ENCODE measurements around the gene SLC26A2. TPM values are rescaled to one million over a fixed set of nuclear protein-coding genes. Genes with fewer than 3 reads are reported as not detected.
"Not testable (repeated sequence)": the region's sequence is repeated elsewhere in the genome, so short reads cannot be mapped to it uniquely, and the experiment has no call there.

SLC26A2 gene
- total and polyA plus RNA-seq, 2 of the 8 experiments (the other 6 are each of a cell fraction or from before 2014, with no cell fraction given), result 3.7 to 11.4 TPM

DNA sequence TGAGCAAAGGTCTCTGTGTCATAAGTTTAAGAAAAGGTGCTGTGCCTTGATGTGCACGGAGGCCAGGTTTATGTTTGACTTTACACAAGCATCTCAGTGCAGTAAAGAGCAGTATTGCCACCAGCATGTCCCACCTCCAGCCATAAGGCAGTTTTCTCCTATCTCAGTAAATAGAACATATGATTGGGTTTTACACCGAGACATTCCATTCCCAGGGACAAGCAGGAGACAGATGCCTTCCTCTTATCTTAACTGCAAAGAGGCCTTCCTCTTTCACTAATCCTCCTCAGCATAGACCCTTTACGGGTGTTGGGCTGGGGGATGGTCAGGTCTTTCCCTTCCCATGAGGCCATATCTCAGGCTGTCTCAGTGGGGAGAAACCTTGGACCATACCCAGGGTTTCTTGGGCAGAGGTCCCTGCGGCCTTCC is 17.8 kb upstream of the SLC26A2 start:
- H3K4me2 ChIP-seq (ENCODE audit: insufficient read depth in 1 of 2, low read depth in 2 of 2, low read length in 2 of 2); H2AFZ ChIP-seq (ENCODE audit: low read length); H3K36me3 ChIP-seq (ENCODE audit: control insufficient read depth in 2 of 4, insufficient read depth in 4 of 4, low read length in 3 of 4); H2BK15ac ChIP-seq (ENCODE audit: low read length); H4K5ac ChIP-seq (ENCODE audit: insufficient read length, low read depth, low read length); H3K4me3 ChIP-seq (ENCODE audit: extremely low read depth in 1 of 4, insufficient read depth in 2 of 4, low read depth in 3 of 4, low read length in 4 of 4); H3K18ac ChIP-seq (ENCODE audit: extremely low read depth, low read length); H2AK5ac ChIP-seq (ENCODE audit: low read depth, low read length); H4K20me1 ChIP-seq (replicated peaks in 1 of 2; ENCODE audit: control insufficient read depth in 1 of 2, insufficient read depth in 2 of 2, low read length in 2 of 2); CTCF ChIA-PET (ENCODE audit: partially characterized antibody); H3K56ac ChIP-seq (replicated peaks; ENCODE audit: insufficient read length, low read depth, low read length); H3K4me1 ChIP-seq (replicated peaks in 1 of 4; ENCODE audit: control insufficient read depth in 3 of 4, insufficient read depth in 4 of 4, low read length in 3 of 4); H2BK5ac ChIP-seq (ENCODE audit: low read depth, low read length); H3K79me2 ChIP-seq (ENCODE audit: control insufficient read depth in 1 of 2, insufficient read depth in 2 of 2, low read length in 2 of 2); H3K27me3 ChIP-seq (replicated peaks in 1 of 4; ENCODE audit: control insufficient read depth in 3 of 4, extremely low read depth in 1 of 4, insufficient read depth in 3 of 4, low read length in 3 of 4); FAIRE-seq; H3K23ac ChIP-seq (ENCODE audit: insufficient read length); DNase-seq (ENCODE audit: low read depth in 1 of 2, low spot score in 2 of 2); H4K8ac ChIP-seq (ENCODE audit: extremely low read depth, insufficient read depth, low read length); POLR2A ChIA-PET (ENCODE audit: partially characterized antibody); H3K9ac ChIP-seq (replicated peaks in 1 of 4; ENCODE audit: extremely low read depth in 1 of 4, low read depth in 3 of 4, low read length in 3 of 4); H3K27ac ChIP-seq (ENCODE audit: low read depth, low read length); H3K9me3 ChIP-seq (ENCODE audit: insufficient read depth in 2 of 2, low read depth in 1 of 2, low read length in 1 of 2); H2BK120ac ChIP-seq (replicated peaks; ENCODE audit: low read depth, low read length); H2BK12ac ChIP-seq (ENCODE audit: low read depth, low read length); H2BK20ac ChIP-seq (ENCODE audit: low read length); H3K4ac ChIP-seq (replicated peaks; ENCODE audit: insufficient read length, low read depth, low read length); H4K91ac ChIP-seq (replicated peaks; ENCODE audit: insufficient read length, low read length); H3K23me2 ChIP-seq (ENCODE audit: low read depth, low read length); H3K14ac ChIP-seq (ENCODE audit: insufficient read length); H3K79me1 ChIP-seq (ENCODE audit: low read depth, low read length): not testable (repeated sequence)
- WGBS, 2 experiments (ENCODE audit: extremely low coverage in 1 of 2, insufficient coverage in 1 of 2, insufficient read length in 1 of 2, insufficient replicate concordance in 2 of 2, low coverage in 1 of 2, low lambda C conversion rate in 2 of 2, missing lambda C conversion rate in 1 of 2), result 85% methylated on average over 4 of the region's 4 CpGs; no CpG with 5 or more reads in 1 of the 2 experiments

- H3K4me2 ChIP-seq (ENCODE audit: insufficient read depth in 1 of 2, low read depth in 2 of 2, low read length in 2 of 2); H3K27ac ChIP-seq (ENCODE audit: low read depth, low read length); H2AK5ac ChIP-seq (ENCODE audit: low read depth, low read length); H3K4me1 ChIP-seq (replicated peaks in 1 of 4; ENCODE audit: control insufficient read depth in 3 of 4, insufficient read depth in 4 of 4, low read length in 3 of 4); H3K56ac ChIP-seq (replicated peaks; ENCODE audit: insufficient read length, low read depth, low read length); H3K23me2 ChIP-seq (ENCODE audit: low read depth, low read length); POLR2A ChIA-PET (ENCODE audit: partially characterized antibody); H3K79me2 ChIP-seq (ENCODE audit: control insufficient read depth in 1 of 2, insufficient read depth in 2 of 2, low read length in 2 of 2); H3K18ac ChIP-seq (ENCODE audit: extremely low read depth, low read length); H2BK5ac ChIP-seq (ENCODE audit: low read depth, low read length); H4K20me1 ChIP-seq (replicated peaks in 1 of 2; ENCODE audit: control insufficient read depth in 1 of 2, insufficient read depth in 2 of 2, low read length in 2 of 2); H3K4ac ChIP-seq (replicated peaks; ENCODE audit: insufficient read length, low read depth, low read length); H4K91ac ChIP-seq (replicated peaks; ENCODE audit: insufficient read length, low read length); H2BK15ac ChIP-seq (ENCODE audit: low read length); H4K5ac ChIP-seq (ENCODE audit: insufficient read length, low read depth, low read length); H3K9me3 ChIP-seq (ENCODE audit: insufficient read depth in 2 of 2, low read depth in 1 of 2, low read length in 1 of 2); H3K14ac ChIP-seq (ENCODE audit: insufficient read length); H3K4me3 ChIP-seq (ENCODE audit: extremely low read depth in 1 of 4, insufficient read depth in 2 of 4, low read depth in 3 of 4, low read length in 4 of 4); H3K23ac ChIP-seq (ENCODE audit: insufficient read length); H2BK12ac ChIP-seq (ENCODE audit: low read depth, low read length); H3K27me3 ChIP-seq (replicated peaks in 1 of 4; ENCODE audit: control insufficient read depth in 3 of 4, extremely low read depth in 1 of 4, insufficient read depth in 3 of 4, low read length in 3 of 4); H3K9ac ChIP-seq (replicated peaks in 1 of 4; ENCODE audit: extremely low read depth in 1 of 4, low read depth in 3 of 4, low read length in 3 of 4); H2BK120ac ChIP-seq (replicated peaks; ENCODE audit: low read depth, low read length); H2BK20ac ChIP-seq (ENCODE audit: low read length); DNase-seq (ENCODE audit: low read depth in 1 of 2, low spot score in 2 of 2); H4K8ac ChIP-seq (ENCODE audit: extremely low read depth, insufficient read depth, low read length); FAIRE-seq; H3K36me3 ChIP-seq (ENCODE audit: control insufficient read depth in 2 of 4, insufficient read depth in 4 of 4, low read length in 3 of 4); H3K79me1 ChIP-seq (ENCODE audit: low read depth, low read length): not testable (repeated sequence)
- 91% methylated on average over 6 of the region's 6 CpGs; no CpG with 5 or more reads in 1 of the 2 experiments for WGBS, 2 experiments (ENCODE audit: extremely low coverage in 1 of 2, insufficient coverage in 1 of 2, insufficient read length in 1 of 2, insufficient replicate concordance in 2 of 2, low coverage in 1 of 2, low lambda C conversion rate in 2 of 2, missing lambda C conversion rate in 1 of 2)
- CTCF ChIA-PET (ENCODE audit: partially characterized antibody), result interaction anchor here (0.7 to 9.8 kb wide), 3 partner anchors 18 to 132 kb away, joined by 3 to 104 read pairs (median 5); partner anchors contain the start of gene SLC26A2
- H2AFZ ChIP-seq (ENCODE audit: low read length), result peak overlapping the region; percentile 62; the same call in 1 of the 2 replicates
Observed at GRCh38 chr5:149943177-149943949, 17.2 kb upstream of the SLC26A2 start.
